Measurements from ENCODE around the gene PLEKHA1. TPM values are rescaled to one million over a fixed set of nuclear protein-coding genes. Genes with fewer than 3 reads are reported as not detected.

PLEKHA1 gene
- total and polyA plus RNA-seq, 2 donors (not counting 3 experiments of a cell fraction or from before 2014, with no cell fraction given), result 21.6 to 58.8 TPM

DNA sequence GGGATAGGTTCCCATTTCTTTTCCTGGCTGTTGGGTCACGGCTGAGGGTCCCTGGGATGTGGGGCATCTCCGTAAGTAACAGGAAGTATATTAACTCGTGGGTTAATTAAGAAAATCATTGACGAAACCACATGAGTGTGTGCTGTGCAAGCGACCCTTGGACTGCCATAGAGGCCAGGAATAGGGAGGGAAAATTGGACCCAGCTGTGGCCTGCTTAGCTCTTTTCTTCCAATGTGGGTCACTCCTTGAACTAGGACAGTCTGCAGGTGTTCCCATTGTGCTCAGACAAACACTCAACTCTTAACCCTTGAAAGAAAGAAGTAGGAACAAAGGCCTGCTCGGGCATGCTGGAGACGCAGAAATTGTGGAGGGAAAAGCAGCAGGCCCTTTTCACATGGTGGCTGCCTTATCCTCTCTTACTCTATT lies 25.6 kb upstream of the PLEKHA1 start:
- intact Hi-C loops (cut with micrococcal nuclease), result no loop called here
- H3K79me2 ChIP-seq (ENCODE audit: control insufficient read depth, insufficient read depth, low read length), result no peaks in the 10 kb centered on the region
- ChIA-PET CTCF (interaction anchor here (1.0 to 1.6 kb wide), 3 partner anchors 11 to 86 kb away, joined by 3 to 4 read pairs (median 3); no protein-coding TSS in a partner anchor), POLR2A (no interaction called here)
- no peak overlapping the region for H2AFZ ChIP-seq (ENCODE audit: low read depth, low read length)
- H3K4me3 ChIP-seq (replicated peaks in 1 of 3; ENCODE audit: insufficient read depth in 1 of 3, low read depth in 1 of 3, low read length in 3 of 3), result no peak overlapping the region
- BruUV-seq (replicated peaks), result no TSS peak
- H3K4me1 ChIP-seq (ENCODE audit: control insufficient read depth, extremely low read depth, insufficient read depth, low read length), result no peaks in the 10 kb centered on the region
- no peaks in the 10 kb centered on the region for H3K36me3 ChIP-seq (ENCODE audit: control insufficient read depth in 2 of 2, extremely low read depth in 1 of 2, insufficient read depth in 2 of 2, low read length in 2 of 2)
- no peak for DNase-seq (ENCODE audit: low read depth, low spot score)
- H3K9ac ChIP-seq (replicated peaks; ENCODE audit: extremely low read depth, insufficient read depth, low read length), result no peak overlapping the region
- peaks cover 0 to 5% of the 10 kb centered on the region in 2 experiments for H3K27me3 ChIP-seq (ENCODE audit: control insufficient read depth in 2 of 2, insufficient read depth in 2 of 2, low read length in 2 of 2)
- no peak overlapping the region for H3K4me2 ChIP-seq (ENCODE audit: insufficient read depth, low read length)
- H3K9me1 ChIP-seq (replicated peaks; ENCODE audit: control insufficient read depth, extremely low read depth, insufficient read depth, low read length), result no peaks in the 10 kb centered on the region
- TF ChIP-seq FOS (IDR thresholded peaks at IDR 0.05; ENCODE audit: borderline replicate concordance, insufficient read depth, low read length) (no peak), GATA2 (IDR thresholded peaks at IDR 0.05; ENCODE audit: insufficient read depth, insufficient read length, low read depth, low read length) (no peak), POLR2AphosphoS5 (IDR thresholded peaks at IDR 0.05; ENCODE audit: insufficient read depth, low read depth, low read length) (no peak), POLR2A (IDR thresholded peaks at IDR 0.05; ENCODE audit: low read depth, low read length) (no peak), JUN (IDR thresholded peaks at IDR 0.05; ENCODE audit: borderline replicate concordance, insufficient read depth, insufficient read length, low read depth) (no peak), MYC (IDR thresholded peaks at IDR 0.05; ENCODE audit: low read depth, low read length) (no peak), EZH2 (IDR thresholded peaks at IDR 0.05; ENCODE audit: borderline replicate concordance, low read depth, low read length, severe bottlenecking) (no peak)
- TF ChIP-seq, protein P1, sequence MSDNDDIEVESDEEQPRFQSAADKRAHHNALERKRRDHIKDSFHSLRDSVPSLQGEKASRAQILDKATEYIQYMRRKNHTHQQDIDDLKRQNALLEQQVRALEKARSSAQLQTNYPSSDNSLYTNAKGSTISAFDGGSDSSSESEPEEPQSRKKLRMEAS (IDR thresholded peaks at IDR 0.05; ENCODE audit: insufficient read depth, insufficient read length), result no peak
- TF ChIP-seq, protein P2, sequence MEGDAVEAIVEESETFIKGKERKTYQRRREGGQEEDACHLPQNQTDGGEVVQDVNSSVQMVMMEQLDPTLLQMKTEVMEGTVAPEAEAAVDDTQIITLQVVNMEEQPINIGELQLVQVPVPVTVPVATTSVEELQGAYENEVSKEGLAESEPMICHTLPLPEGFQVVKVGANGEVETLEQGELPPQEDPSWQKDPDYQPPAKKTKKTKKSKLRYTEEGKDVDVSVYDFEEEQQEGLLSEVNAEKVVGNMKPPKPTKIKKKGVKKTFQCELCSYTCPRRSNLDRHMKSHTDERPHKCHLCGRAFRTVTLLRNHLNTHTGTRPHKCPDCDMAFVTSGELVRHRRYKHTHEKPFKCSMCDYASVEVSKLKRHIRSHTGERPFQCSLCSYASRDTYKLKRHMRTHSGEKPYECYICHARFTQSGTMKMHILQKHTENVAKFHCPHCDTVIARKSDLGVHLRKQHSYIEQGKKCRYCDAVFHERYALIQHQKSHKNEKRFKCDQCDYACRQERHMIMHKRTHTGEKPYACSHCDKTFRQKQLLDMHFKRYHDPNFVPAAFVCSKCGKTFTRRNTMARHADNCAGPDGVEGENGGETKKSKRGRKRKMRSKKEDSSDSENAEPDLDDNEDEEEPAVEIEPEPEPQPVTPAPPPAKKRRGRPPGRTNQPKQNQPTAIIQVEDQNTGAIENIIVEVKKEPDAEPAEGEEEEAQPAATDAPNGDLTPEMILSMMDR (IDR thresholded peaks at IDR 0.05; ENCODE audit: extremely low read depth in 1 of 2, insufficient read depth in 1 of 2, low read depth in 1 of 2, low read length in 2 of 2), result no peak
- no peaks in the 10 kb centered on the region for H4K20me1 ChIP-seq (replicated peaks; ENCODE audit: control insufficient read depth, extremely low read depth, insufficient read depth, low read length)
- no peaks in the 10 kb centered on the region for H3K9me3 ChIP-seq (replicated peaks; ENCODE audit: control insufficient read depth, insufficient read depth, low read length)
- no peak overlapping the region for H3K27ac ChIP-seq (ENCODE audit: insufficient read depth, low read depth, low read length)
- no peak for FAIRE-seq
- dilution Hi-C loops (cut with MboI; ENCODE audit: extremely low pct_ligation_motif_present, low sequenced_read_pairs), result no loop called here
